Stimulated activated effector memory CD8-positive, alpha-beta T cell treated with anti-CD3 and anti-CD28 coated beads, Interleukin-12 subunit alpha, Interleukin-12 subunit beta, amount 100 ng/mL, for 72 hours (primary cell): ENCODE data around the gene USP21.

Source experiments
- ATAC-seq: fragments of 150-1000 bp; cut with Tn5 transposase; 2 replicates; pipeline ENCODE4 v1.10.0; 2021
- DNase-seq, 2 donors: peaks; one replicate each; pipeline ENCODE4 v3.0.0; 2021 to 2022; ENCODE audit warnings: low spot score in 2 of 2
- H3K27ac Mint-ChIP-seq: one replicate; pipeline ENCODE4 v1.8.0; 2022; ENCODE audit warnings: mild to moderate bottlenecking, mixed read lengths
- H3K36me3 Mint-ChIP-seq: one replicate; pipeline ENCODE4 v1.8.0; 2022; ENCODE audit warnings: mild to moderate bottlenecking, mixed read lengths
- H3K4me1 Mint-ChIP-seq: one replicate; pipeline ENCODE4 v1.8.0; 2022; ENCODE audit warnings: mixed read lengths
- H3K4me3 Mint-ChIP-seq: one replicate; pipeline ENCODE4 v1.8.0; 2022; ENCODE audit warnings: mild to moderate bottlenecking, mixed read lengths
- H3K9me3 Mint-ChIP-seq: one replicate; pipeline ENCODE4 v1.8.0; 2022; ENCODE audit warnings: mixed read lengths

Gene USP21

DNA sequence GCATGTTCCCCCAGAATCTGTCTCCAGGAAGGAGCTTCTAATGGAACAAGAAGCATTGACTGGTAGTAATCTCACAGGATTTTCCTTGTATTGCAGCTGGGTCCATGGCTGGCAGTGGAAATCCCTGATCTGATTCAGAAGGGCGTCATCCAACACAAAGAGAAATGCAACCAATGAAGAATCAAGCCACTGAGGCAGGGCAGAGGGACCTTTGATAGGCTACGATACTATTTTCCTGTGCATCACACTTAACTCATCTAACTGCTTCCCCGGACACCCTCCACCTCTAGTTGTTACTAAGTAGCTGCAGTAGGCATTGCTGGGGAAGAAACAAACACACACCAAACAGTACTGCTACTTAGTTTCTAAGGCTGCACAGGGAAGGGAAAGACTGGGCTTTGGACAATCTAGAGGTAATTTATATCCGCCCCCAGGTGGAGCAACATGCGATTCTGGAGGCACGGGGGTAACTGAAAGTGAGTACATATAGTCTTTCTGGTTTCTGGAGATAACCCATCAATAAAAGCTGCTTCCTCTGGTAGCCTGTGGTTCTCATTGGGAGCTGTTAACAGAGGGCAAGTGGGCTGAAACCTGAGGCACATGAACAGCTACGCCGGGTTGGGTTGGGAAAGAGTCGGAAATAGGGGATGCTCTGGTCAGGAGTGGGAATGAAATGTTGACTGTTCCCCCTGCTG, 837 bp upstream of the USP21 start:
- no peak for DNase-seq
- peaks cover 75% of the 10 kb centered on the region for H3K36me3 Mint-ChIP-seq
- no peaks in the 10 kb centered on the region for H3K9me3 Mint-ChIP-seq
- ATAC-seq = no peak
- peak overlapping the region; percentile 97 for H3K27ac Mint-ChIP-seq
- peaks cover 70% of the 10 kb centered on the region for H3K4me1 Mint-ChIP-seq
- peak overlapping the region; percentile 83 for H3K4me3 Mint-ChIP-seq

DNA sequence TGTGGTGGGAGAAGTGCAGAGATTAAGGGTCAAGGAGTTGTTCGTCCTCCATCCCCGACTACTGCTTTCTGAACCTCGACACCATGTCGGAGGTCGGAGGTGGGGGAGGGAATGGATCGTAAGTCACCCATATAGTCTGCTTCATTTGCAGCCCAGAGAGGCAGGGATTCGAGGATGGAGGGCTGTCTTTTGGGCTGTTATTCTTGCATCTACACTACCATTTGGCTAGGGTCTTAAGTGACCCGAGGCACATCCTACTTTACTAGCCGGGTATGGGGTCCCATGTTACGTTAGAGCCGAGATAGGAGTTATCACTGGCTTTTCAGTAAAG, 578 bp downstream of the USP21 start:
- no peak for DNase-seq
- Mint-ChIP-seq H3K9me3 (no peaks in the 10 kb centered on the region), H3K27ac (peak overlapping the region; percentile 97), H3K4me3 (peak overlapping the region; percentile 83), H3K4me1 (peaks cover 75% of the 10 kb centered on the region), H3K36me3 (peaks cover 77% of the 10 kb centered on the region)
- no peak for ATAC-seq

DNA sequence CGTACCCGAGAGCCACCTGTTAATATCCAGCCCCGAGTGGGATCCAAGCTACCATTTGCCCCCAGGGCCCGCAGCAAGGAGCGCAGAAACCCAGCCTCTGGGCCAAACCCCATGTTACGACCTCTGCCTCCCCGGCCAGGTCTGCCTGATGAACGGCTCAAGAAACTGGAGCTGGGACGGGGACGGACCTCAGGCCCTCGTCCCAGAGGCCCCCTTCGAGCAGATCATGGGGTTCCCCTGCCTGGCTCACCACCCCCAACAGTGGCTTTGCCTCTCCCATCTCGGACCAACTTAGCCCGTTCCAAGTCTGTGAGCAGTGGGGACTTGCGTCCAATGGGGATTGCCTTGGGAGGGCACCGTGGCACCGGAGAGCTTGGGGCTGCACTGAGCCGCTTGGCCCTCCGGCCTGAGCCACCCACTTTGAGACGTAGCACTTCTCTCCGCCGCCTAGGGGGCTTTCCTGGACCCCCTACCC, 1.4 kb downstream of the USP21 start:
- H3K9me3 Mint-ChIP-seq = no peaks in the 10 kb centered on the region
- H3K27ac Mint-ChIP-seq = peak overlapping the region; percentile 97
- DNase-seq = no peak
- peak overlapping the region; percentile 83 for H3K4me3 Mint-ChIP-seq
- ATAC-seq = no peak
- peaks cover 79% of the 10 kb centered on the region for H3K36me3 Mint-ChIP-seq
- H3K4me1 Mint-ChIP-seq = peaks cover 75% of the 10 kb centered on the region

DNA sequence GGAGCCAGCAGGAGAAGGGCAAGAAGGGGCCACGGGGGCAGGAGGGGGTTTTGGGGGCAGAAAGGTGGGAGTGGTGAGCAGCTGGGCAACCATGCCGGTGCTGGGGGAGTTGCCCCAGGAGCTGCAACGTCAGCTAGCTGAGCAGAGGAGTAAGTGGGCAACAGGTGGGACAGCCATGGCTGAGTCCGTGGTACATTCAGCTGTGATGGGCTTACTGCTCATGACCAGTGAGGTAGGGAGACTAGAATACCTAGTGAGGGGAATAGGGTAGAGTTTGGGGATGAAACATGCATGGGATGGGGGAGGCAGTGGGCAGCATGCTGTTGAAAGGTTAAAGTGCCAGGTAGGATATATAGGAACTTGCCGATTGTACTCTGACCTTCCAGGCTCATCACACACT, 2.4 kb downstream of the USP21 start:
- Mint-ChIP-seq H3K4me3 (peak overlapping the region; percentile 83), H3K9me3 (no peaks in the 10 kb centered on the region), H3K27ac (peak overlapping the region; percentile 97), H3K4me1 (peaks cover 72% of the 10 kb centered on the region), H3K36me3 (peaks cover 77% of the 10 kb centered on the region)
- ATAC-seq = no peak
- no peak for DNase-seq

DNA sequence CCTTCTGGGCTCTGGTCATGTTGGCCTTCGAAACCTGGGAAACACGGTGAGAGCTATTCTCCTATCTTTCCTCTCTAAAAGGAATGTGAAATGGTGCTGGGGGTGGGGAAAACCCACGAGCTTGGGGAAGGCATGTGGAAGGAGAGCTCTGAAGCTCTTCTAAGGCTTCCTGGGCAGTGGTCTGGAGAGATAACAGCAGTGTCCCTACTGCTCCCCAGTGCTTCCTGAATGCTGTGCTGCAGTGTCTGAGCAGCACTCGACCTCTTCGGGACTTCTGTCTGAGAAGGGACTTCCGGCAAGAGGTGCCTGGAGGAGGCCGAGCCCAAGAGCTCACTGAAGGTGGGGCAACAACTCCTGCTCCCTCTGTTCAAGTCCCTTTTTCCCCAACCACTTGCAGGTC, 2.8 kb downstream of the USP21 start:
- H3K36me3 Mint-ChIP-seq = peaks cover 77% of the 10 kb centered on the region
- H3K27ac Mint-ChIP-seq = peak overlapping the region; percentile 97
- no peaks in the 10 kb centered on the region for H3K9me3 Mint-ChIP-seq
- no peak for DNase-seq
- no peak for ATAC-seq
- peaks cover 72% of the 10 kb centered on the region for H3K4me1 Mint-ChIP-seq
- no peak overlapping the region for H3K4me3 Mint-ChIP-seq

DNA sequence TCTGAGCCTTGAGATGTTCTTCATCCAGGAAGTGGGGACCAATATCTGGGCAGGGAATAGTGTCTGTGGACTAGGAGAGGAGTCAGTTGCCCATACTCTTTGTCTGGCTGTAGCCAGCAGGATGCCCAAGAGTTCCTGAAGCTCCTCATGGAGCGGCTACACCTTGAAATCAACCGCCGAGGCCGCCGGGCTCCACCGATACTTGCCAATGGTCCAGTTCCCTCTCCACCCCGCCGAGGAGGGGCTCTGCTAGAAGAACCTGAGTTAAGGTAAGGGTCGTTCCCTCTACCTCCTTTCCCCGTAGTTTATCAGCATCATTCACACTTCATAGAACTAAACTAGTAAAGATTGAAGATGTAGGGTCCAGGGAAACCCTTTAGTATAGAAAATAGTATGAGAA, 3.5 kb downstream of the USP21 start:
- Mint-ChIP-seq H3K36me3 (peaks cover 74% of the 10 kb centered on the region), H3K4me1 (peaks cover 74% of the 10 kb centered on the region), H3K9me3 (no peaks in the 10 kb centered on the region), H3K4me3 (no peak overlapping the region), H3K27ac (peak overlapping the region; percentile 97)
- DNase-seq = no peak
- no peak for ATAC-seq

DNA sequence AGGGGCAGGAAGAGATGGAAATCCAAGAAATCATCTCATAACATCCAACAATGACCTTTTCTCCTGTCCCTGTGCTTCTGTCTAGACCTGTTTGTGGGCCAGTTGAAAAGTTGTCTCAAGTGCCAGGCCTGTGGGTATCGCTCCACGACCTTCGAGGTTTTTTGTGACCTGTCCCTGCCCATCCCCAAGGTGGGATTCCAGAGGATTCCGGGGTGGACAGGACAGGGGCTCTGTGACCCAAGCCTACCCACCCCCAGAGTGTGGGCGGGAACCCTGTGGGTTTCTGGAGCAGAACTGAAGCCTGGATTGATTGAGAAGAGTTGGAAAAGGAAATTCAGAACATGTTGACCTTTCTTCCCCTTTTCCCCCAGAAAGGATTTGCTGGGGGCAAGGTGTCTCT, 4.5 kb downstream of the USP21 start:
- H3K27ac Mint-ChIP-seq = peak overlapping the region; percentile 97
- H3K9me3 Mint-ChIP-seq = no peaks in the 10 kb centered on the region
- DNase-seq = no peak
- ATAC-seq = no peak
- H3K4me1 Mint-ChIP-seq = peaks cover 77% of the 10 kb centered on the region
- H3K4me3 Mint-ChIP-seq = no peak overlapping the region
- peaks cover 72% of the 10 kb centered on the region for H3K36me3 Mint-ChIP-seq

DNA sequence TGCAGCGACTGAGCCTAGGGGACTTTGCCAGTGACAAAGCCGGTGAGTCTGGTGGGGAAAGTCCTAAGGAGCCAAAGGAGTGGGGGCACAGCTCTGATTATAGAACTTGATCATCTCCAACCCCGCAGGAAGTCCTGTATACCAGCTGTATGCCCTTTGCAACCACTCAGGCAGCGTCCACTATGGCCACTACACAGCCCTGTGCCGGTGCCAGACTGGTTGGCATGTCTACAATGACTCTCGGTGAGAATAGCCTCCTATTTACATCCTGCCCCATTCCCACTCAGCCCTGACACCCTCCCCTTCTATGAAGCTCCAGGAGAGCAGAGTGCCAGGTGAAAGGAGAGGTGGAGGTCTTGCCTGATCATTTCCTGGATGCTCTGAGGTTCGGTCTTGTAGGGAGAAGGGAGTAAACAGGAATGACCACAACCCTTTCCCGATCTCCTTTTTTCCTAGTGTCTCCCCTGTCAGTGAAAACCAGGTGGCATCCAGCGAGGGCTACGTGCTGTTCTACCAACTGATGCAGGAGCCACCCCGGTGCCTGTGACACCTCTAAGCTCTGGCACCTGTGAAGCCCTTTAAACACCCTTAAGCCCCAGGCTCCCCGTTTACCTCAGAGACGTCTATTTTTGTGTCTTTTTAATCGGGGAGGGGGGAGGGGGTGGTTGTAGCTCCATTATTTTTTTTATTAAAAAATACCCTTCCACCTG, 5.8 kb downstream of the USP21 start:
- Mint-ChIP-seq H3K27ac (peak overlapping the region; percentile 97), H3K36me3 (peaks cover 68% of the 10 kb centered on the region)
- DNase-seq = no peak

DNA sequence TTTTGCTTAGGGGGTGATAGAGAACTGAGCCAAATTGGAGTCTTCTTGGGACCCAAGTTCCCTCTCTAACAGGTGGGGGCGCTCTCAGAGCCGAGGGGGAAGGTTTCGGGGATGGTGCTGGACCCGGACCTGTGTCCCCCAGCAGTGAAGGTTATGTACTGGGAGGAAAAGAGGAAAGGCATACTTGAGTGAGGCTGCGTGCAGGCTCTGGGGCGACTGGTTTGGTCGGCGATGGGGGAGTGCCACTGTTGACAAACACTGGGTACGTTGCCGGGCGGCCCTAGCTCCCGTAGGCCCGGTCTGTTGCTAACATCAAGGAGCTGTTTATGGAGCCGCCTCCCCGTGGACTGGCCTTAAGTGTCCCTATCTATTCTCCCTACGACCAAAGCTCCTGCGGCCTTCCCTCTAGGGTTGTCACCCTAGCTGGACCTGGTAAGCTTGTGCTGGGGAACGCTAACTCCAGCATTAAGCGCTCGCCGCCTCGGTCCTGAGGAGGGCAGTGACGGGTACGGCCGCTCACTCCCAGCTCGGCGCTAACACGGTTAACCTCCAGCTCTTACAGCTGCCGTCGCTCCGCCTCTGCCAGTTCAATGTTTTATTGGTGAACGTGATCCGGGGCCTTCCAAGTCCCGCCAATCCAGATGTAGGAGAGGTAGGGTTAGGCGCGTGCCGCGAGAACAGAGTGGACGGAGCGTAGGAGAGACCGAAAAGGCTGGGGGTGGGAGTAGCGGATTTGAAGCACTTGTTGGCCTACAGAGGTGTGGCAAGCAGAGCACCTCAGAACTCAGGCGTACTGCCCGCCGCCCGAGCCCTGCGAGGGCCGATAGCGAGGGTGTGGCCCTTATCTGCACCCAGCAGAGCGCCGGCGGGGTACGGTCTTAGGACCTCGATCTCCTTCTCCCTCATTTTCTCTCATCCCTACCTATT, 6.7 kb downstream of the USP21 start, which contains the start of gene PPOX:
TSS of gene PPOX (plus strand) at position 685 of the 927 bp plus-strand sequence. CDS start 422 bp downstream, outside the sequence.
- peaks cover 65% of the 10 kb centered on the region for H3K4me1 Mint-ChIP-seq
- DNase-seq = peak; percentile 75 to 96
- peak within 1 kb of the TSS; percentile 97 for H3K27ac Mint-ChIP-seq
- H3K4me3 Mint-ChIP-seq = peak within 1 kb of the TSS; percentile 95
- H3K36me3 Mint-ChIP-seq = peaks cover 77% of the 10 kb centered on the region
- H3K9me3 Mint-ChIP-seq = no peaks in the 10 kb centered on the region
- ATAC-seq = peak; percentile 96

More for the DNA sequence above, 5.8 kb downstream of the USP21 start:
- Mint-ChIP-seq H3K4me1 (peaks cover 71% of the 10 kb centered on the region), H3K4me3 (peak overlapping the region; percentile 95), H3K9me3 (no peaks in the 10 kb centered on the region)
- ATAC-seq = no peak

DNA sequence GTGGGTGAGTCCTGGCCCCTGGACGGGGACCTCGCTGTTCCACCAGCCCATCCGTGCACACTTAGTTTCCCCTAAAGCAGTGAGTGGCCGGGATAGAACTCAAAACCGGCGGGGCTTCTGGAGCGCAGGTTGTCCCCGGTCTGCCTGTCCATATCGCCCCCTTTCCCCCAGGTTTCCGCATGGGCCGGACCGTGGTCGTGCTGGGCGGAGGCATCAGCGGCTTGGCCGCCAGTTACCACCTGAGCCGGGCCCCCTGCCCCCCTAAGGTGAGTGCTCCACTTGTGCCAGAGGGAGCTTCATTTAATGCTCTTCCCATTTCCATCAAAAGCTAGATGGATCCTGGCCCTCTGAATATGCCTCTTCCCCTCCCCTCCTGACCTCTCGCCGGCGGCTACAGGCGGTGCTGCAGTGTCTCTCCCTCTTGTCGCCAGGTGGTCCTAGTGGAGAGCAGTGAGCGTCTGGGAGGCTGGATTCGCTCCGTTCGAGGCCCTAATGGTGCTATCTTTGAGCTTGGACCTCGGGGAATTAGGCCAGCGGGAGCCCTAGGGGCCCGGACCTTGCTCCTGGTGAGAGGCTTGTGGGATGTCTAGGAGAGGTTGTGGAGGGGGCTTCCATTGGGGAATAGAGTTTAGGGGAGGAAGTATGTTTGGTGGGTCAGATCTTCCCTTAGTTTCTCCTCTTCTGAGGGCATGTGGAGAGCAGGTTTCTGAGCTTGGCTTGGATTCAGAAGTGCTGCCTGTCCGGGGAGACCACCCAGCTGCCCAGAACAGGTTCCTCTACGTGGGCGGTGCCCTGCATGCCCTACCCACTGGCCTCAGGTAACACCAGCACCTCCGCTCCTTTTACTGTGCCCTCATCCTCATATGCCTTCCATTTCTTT, 7.6 kb downstream of the USP21 start:
- H3K4me1 Mint-ChIP-seq = peaks cover 65% of the 10 kb centered on the region

DNA sequence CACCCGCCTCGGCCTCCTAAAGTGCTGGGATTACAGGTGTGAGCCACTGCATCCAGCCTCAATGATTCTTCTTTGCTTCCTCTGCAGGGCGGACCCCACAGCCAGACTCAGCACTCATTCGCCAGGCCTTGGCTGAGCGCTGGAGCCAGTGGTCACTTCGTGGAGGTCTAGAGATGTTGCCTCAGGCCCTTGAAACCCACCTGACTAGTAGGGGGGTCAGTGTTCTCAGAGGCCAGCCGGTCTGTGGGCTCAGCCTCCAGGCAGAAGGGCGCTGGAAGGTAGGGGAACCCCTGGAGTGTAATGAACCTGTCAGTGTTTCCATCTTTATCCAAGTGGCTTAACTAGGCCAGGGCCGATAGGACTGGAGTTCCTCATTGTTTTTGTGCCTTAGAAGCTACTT, 9.6 kb downstream of the USP21 start:
- Mint-ChIP-seq H3K36me3 (peaks cover 89% of the 10 kb centered on the region), H3K4me3 (no peak overlapping the region), H3K27ac (peak overlapping the region; percentile 97), H3K9me3 (no peaks in the 10 kb centered on the region), H3K4me1 (peaks cover 65% of the 10 kb centered on the region)
- ATAC-seq (no peak), DNase-seq (no peak)

More for the DNA sequence above, 7.6 kb downstream of the USP21 start:
- Mint-ChIP-seq H3K36me3 (peaks cover 86% of the 10 kb centered on the region), H3K4me3 (peak overlapping the region; percentile 95), H3K27ac (peak overlapping the region; percentile 97), H3K9me3 (no peaks in the 10 kb centered on the region)
- DNase-seq (no peak), ATAC-seq (no peak)

DNA sequence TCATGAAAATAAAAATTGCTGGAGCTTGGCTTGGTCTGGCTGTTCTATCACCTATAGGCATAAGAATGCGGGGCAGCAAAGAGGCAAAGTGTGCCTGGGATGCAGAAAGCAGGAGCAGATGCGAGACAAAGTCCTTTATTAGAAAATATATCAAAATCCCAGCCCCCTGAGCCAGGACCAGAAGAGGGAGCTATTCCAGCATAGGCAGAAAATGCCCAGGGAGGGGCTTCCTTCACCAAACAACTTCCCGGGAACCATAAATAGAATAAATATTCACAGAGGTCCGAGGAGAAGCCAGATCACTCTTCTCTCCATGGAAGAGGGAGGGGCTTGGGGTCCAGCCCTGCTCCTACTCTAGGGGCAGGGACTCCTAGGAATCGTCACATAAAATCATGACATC, 11.9 kb downstream of the USP21 start:
- Mint-ChIP-seq H3K9me3 (no peaks in the 10 kb centered on the region), H3K4me1 (peaks cover 75% of the 10 kb centered on the region), H3K36me3 (peaks cover 87% of the 10 kb centered on the region), H3K4me3 (no peak overlapping the region), H3K27ac (peak overlapping the region; percentile 99)
- ATAC-seq (no peak), DNase-seq (no peak)

DNA sequence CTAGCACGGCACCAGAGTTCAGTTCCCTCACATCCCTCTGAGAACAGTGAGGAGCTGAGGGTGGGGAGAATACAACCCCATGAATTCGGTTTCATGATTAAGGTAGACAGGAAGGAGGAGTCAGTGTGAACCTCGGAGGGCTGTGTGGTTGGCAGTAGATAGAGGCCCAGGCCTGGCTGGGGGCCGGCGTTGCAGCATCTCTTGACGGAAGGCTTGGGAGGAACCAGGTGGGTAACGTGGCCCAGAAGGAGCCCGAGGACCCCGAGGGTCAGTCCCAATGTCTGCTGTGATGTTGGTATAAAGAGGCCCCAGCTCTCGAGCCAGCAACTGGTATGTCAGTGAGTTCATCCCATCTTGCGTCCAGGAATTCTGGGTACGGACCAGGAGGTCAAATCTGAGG, 12.4 kb downstream of the USP21 start:
- peaks cover 80% of the 10 kb centered on the region for H3K4me1 Mint-ChIP-seq
- H3K36me3 Mint-ChIP-seq = peaks cover 88% of the 10 kb centered on the region
- no peak overlapping the region for H3K4me3 Mint-ChIP-seq
- no peak for DNase-seq
- H3K27ac Mint-ChIP-seq = peak overlapping the region; percentile 99
- no peak for ATAC-seq
- no peaks in the 10 kb centered on the region for H3K9me3 Mint-ChIP-seq

DNA sequence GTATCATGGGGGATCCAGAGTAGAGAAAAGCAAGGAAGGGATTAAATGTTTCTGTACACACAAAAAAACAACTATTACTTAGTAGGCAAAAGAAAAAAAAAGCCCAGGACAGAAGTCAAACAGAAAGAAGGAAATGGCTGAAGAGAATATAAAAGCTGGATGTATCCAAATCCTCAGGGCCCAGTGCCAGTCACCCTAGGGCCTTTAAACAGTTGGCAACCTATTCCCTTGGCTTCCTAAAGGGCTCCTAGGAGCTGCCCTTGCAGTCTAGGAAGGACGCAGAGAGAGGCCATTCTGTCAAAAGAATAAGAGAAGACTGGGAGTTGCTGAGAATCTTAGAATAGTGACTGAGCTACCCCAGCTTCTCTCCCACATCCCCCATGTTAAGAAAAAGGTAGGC, 13.0 kb downstream of the USP21 start:
- peaks cover 89% of the 10 kb centered on the region for H3K36me3 Mint-ChIP-seq
- no peaks in the 10 kb centered on the region for H3K9me3 Mint-ChIP-seq
- ATAC-seq (no peak), DNase-seq (no peak)
- peaks cover 78% of the 10 kb centered on the region for H3K4me1 Mint-ChIP-seq
- peak overlapping the region; percentile 99 for H3K27ac Mint-ChIP-seq
- H3K4me3 Mint-ChIP-seq = no peak overlapping the region
